Measurements from ENCODE around the gene CDK6.

- TF ChIP-seq CTCF (optimal IDR thresholded peaks at IDR 0.05 in 1 of 3, IDR thresholded peaks at IDR 0.05 in 1 of 3, conservative IDR thresholded peaks at IDR 0.05 in 1 of 3; ENCODE audit: extremely low read depth in 1 of 3, insufficient read depth in 2 of 3, low read length in 3 of 3) (no peak), EZH2 (IDR thresholded peaks at IDR 0.05; ENCODE audit: low read length) (no peak)
Observed at GRCh38 chr7:92808006-92808405, 28.4 kb downstream of the CDK6 start.

All from keratinocyte (primary cell).